Measurements from ENCODE around the gene PLA2G2A. TPM values are rescaled to one million over a fixed set of nuclear protein-coding genes. Genes with fewer than 3 reads are reported as not detected.

PLA2G2A gene
- total and polyA plus RNA-seq, 9 of the 15 experiments (the other 6 are each of a cell fraction or from before 2014, with no cell fraction given), result not detected

DNA sequence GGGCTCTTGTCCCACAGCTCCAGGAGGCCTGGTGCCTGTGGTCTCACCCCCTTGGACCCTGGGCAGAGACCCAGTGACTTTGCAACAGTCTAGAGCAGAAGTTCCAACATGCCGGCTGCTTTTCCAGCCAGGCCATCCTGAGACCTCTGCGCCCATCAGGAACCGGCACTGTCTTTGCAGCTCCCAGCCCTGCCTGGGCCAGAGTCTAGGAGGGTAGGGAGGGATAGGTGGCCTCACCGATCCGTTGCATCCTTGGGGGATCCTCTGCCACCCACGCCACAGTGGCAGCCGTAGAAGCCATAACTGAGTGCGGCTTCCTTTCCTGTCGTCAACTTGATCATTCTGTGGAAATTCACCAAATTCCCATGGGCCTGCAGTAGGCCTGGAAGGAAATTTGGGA lies 1.3 kb downstream of the PLA2G2A start:
- WGBS (ENCODE audit: insufficient coverage, low coverage, missing lambda C conversion rate), result 3% methylated on average over 8 of the region's 9 CpGs
- TF ChIP-seq, protein P1, sequence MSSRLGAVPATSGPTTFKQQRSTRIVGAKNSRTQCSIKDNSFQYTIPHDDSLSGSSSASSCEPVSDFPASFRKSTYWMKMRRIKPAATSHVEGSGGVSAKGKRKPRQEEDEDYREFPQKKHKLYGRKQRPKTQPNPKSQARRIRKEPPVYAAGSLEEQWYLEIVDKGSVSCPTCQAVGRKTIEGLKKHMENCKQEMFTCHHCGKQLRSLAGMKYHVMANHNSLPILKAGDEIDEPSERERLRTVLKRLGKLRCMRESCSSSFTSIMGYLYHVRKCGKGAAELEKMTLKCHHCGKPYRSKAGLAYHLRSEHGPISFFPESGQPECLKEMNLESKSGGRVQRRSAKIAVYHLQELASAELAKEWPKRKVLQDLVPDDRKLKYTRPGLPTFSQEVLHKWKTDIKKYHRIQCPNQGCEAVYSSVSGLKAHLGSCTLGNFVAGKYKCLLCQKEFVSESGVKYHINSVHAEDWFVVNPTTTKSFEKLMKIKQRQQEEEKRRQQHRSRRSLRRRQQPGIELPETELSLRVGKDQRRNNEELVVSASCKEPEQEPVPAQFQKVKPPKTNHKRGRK (tag; IDR thresholded peaks at IDR 0.05), result no peak
- no peak for TF ChIP-seq THRAP3 (IDR thresholded peaks at IDR 0.05; ENCODE audit: borderline replicate concordance)
- TF ChIP-seq POLR2G (IDR thresholded peaks at IDR 0.05; ENCODE audit: low read depth, low read length), result no peak
- TF ChIP-seq ZNF764 (CRISPR knock-in tag; IDR thresholded peaks at IDR 0.05; ENCODE audit: low read depth), result no peak
- TF ChIP-seq NFE2 (IDR thresholded peaks at IDR 0.05; ENCODE audit: low read depth), result no peak
- no peak for TF ChIP-seq MED1 (CRISPR knock-in tag; IDR thresholded peaks at IDR 0.05; ENCODE audit: borderline replicate concordance)
- no peak for TF ChIP-seq FIP1L1 (IDR thresholded peaks at IDR 0.05; ENCODE audit: low read depth, low read length, poor library complexity, severe bottlenecking)
- no peak for TF ChIP-seq ATF4 (CRISPR knock-in tag; IDR thresholded peaks at IDR 0.05)
- TF ChIP-seq PREB (CRISPR knock-in tag; IDR thresholded peaks at IDR 0.05), result no peak
- no peak for TF ChIP-seq CEBPZ (IDR thresholded peaks at IDR 0.05; ENCODE audit: borderline replicate concordance, low read depth, low read length)
- TF ChIP-seq, protein P2, sequence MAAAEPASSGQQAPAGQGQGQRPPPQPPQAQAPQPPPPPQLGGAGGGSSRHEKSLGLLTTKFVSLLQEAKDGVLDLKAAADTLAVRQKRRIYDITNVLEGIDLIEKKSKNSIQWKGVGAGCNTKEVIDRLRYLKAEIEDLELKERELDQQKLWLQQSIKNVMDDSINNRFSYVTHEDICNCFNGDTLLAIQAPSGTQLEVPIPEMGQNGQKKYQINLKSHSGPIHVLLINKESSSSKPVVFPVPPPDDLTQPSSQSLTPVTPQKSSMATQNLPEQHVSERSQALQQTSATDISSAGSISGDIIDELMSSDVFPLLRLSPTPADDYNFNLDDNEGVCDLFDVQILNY (CRISPR knock-in tag; IDR thresholded peaks at IDR 0.05), result no peak
- TF ChIP-seq ETV1 (tag; conservative IDR thresholded peaks at IDR 0.05; ENCODE audit: low read depth), result no peak
- no peak for TF ChIP-seq MYNN (IDR thresholded peaks at IDR 0.05)
- TF ChIP-seq MYNN (CRISPR knock-in tag; IDR thresholded peaks at IDR 0.05), result no peak
- FAIRE-seq, result no peak
- Histone ChIP-seq H4K20me1 (replicated peaks; ENCODE audit: control insufficient read depth, insufficient read depth, low read length) (no peaks in the 10 kb centered on the region), H3K4me1 (replicated peaks in 1 of 2; ENCODE audit: control insufficient read depth in 2 of 2, insufficient read depth in 2 of 2, low read length in 2 of 2) (no peaks in the 10 kb centered on the region; a peak in 1 of 5 replicates), H2AFZ (ENCODE audit: low read depth, low read length) (no peak overlapping the region), H3K4me3 (no peak overlapping the region), H3K36me3 (ENCODE audit: control insufficient read depth, insufficient read depth, low read length) (no peaks in the 10 kb centered on the region), H3K4me2 (ENCODE audit: insufficient read depth, low read length) (no peak overlapping the region), H3K9me1 (ENCODE audit: control insufficient read depth, insufficient read depth, low read length) (no peaks in the 10 kb centered on the region), H3K27me3 (ENCODE audit: control insufficient read depth in 2 of 2, insufficient read depth in 2 of 2, low read length in 2 of 2) (peaks cover 2 to 40% of the 10 kb centered on the region in 2 experiments; a peak in 3 of 5 replicates), H3K79me2 (ENCODE audit: control insufficient read depth, insufficient read depth, low read length) (no peaks in the 10 kb centered on the region), H3K9me3 (replicated peaks; ENCODE audit: control insufficient read depth, insufficient read depth, low read depth, low read length) (no peaks in the 10 kb centered on the region), H3K9ac (ENCODE audit: insufficient read depth in 1 of 2, low read depth in 2 of 2, low read length in 2 of 2) (no peak overlapping the region), H3K27ac (ENCODE audit: extremely low read depth, low read depth, low read length) (no peak overlapping the region)
- no TSS peak for BruUV-seq (replicated peaks)
- POLR2A ChIA-PET, result interaction anchor here (0.7 kb wide), 1 partner anchor 12 kb away, joined by 4 read pairs; no protein-coding TSS in a partner anchor
- no peak for DNase-seq (ENCODE audit: extremely low read depth in 1 of 4, low spot score in 3 of 4)
- no peak for ATAC-seq
- CTCF ChIA-PET (ENCODE audit: low intra/inter-chr PET ratio), result no interaction called here
- in situ Hi-C loops (cut with MboI), result no loop called here
- intact Hi-C loops (cut with micrococcal nuclease), result loop anchor here (5.0 kb wide), 1 partner anchor 124 kb away; no protein-coding TSS in a partner anchor
